Stimulated activated CD4-positive, alpha-beta T cell treated with anti-CD3 and anti-CD28 coated beads, Interleukin-4, amount 100 ng/mL, for 48 hours (primary cell): Measurements from ENCODE around the gene GALNT10.

Source experiments
- DNase-seq, 2 donors: peaks; one replicate each; pipeline ENCODE4 v3.0.0-alpha.2; 2020; ENCODE audit warnings: low read depth in 2 of 2

GALNT10 gene

GRCh38 chr5:154236536-154237375 lies 46.2 kb downstream of the GALNT10 start:
- DNase-seq = no peak

- no peak for DNase-seq
Measured at GRCh38 chr5:154237376-154237743, 46.8 kb downstream of the GALNT10 start.

- no peak for DNase-seq
Measured at GRCh38 chr5:154237946-154238345, 47.4 kb downstream of the GALNT10 start.

GRCh38 chr5:154238776-154239481 lies 48.4 kb downstream of the GALNT10 start:
- no peak for DNase-seq

- no peak for DNase-seq
Measured at GRCh38 chr5:154240595-154240994, 50.1 kb downstream of the GALNT10 start.

- DNase-seq = no peak
Measured at GRCh38 chr5:154241021-154241420, 50.5 kb downstream of the GALNT10 start.

GRCh38 chr5:154242442-154242841 lies 51.9 kb downstream of the GALNT10 start:
- DNase-seq = no peak

- no peak for DNase-seq
Measured at GRCh38 chr5:154242964-154243376, 52.4 kb downstream of the GALNT10 start.

GRCh38 chr5:154243736-154244135 lies 53.2 kb downstream of the GALNT10 start:
- no peak for DNase-seq

- no peak for DNase-seq
Measured at GRCh38 chr5:154244476-154244875, 53.9 kb downstream of the GALNT10 start.

- DNase-seq = no peak
Measured at GRCh38 chr5:154248691-154249090, 58.2 kb downstream of the GALNT10 start.

- no peak for DNase-seq
Measured at GRCh38 chr5:154249826-154250225, 59.3 kb downstream of the GALNT10 start.

GRCh38 chr5:154251529-154251928 lies 61.0 kb downstream of the GALNT10 start:
- no peak for DNase-seq

- no peak for DNase-seq
Measured at GRCh38 chr5:154253807-154254206, 63.3 kb downstream of the GALNT10 start.

- no peak for DNase-seq
Measured at GRCh38 chr5:154254896-154255295, 64.4 kb downstream of the GALNT10 start.

- no peak for DNase-seq
Measured at GRCh38 chr5:154257046-154257445, 66.5 kb downstream of the GALNT10 start.

- no peak for DNase-seq
Measured at GRCh38 chr5:154258531-154259217, 68.1 kb downstream of the GALNT10 start.

- no peak for DNase-seq
Measured at GRCh38 chr5:154260224-154260927, 69.8 kb downstream of the GALNT10 start.

GRCh38 chr5:154262342-154262741 lies 71.8 kb downstream of the GALNT10 start:
- no peak for DNase-seq

GRCh38 chr5:154264549-154265196 lies 74.1 kb downstream of the GALNT10 start:
- no peak for DNase-seq

- DNase-seq = no peak
Measured at GRCh38 chr5:154265197-154265773, 74.8 kb downstream of the GALNT10 start.
